A549 (cell line): ENCODE measurements around the gene SLC16A12. TPM values are rescaled to one million over a fixed set of nuclear protein-coding genes. Genes with fewer than 3 reads are reported as not detected.

Experiments
- ATAC-seq, 2 experiments: fragments of 200-7000 bp in 1 of 2; fragments of >200 bp in 1 of 2; cut with Nextera tagmentation in 1 of 2; cut with Tn5 transposase in 1 of 2; 3 replicates each; pipeline versions ENCODE4 v1.8.0 to v1.9.1; 2018 to 2020; ENCODE audit warnings: mild to moderate bottlenecking in 1 of 2, moderate library complexity in 1 of 2
- CTCF ChIA-PET: fragments of 300-600 bp; sonication (Branson Sonifier 250); formaldehyde crosslinking; extraction: SDS; loops from one replicate; lab custom pipeline; 2021; ENCODE audit warnings: antibody characterized with exemption, inconsistent platforms; lab: Yijun Ruan, JAX
- POLR2A ChIA-PET: fragments of 350-600 bp; formaldehyde crosslinking; extraction: SDS; loops from one replicate; lab custom pipeline; 2021; ENCODE audit warnings: antibody characterized with exemption, inconsistent platforms; lab: Yijun Ruan, JAX
- DNase-seq, 2 experiments: peaks; one replicate each; pipeline versions ENCODE4 v3.0.0 to v3.0.0-alpha.2; 2011 to 2016; ENCODE audit warnings: low read depth in 1 of 2, low spot score in 1 of 2
- FAIRE-seq: peaks from 2 replicates; lab custom pipeline; 2011; peaks lifted over from hg19 to GRCh38; lab: Jason Lieb, UNC
- H3K27ac ChIP-seq, 2 experiments: fragments of >200 bp; sonication (Bioruptor Twin); formaldehyde crosslinking; 3 replicates each; pipeline ENCODE4 v1.5.1; 2016 to 2017
- H3K4me1 ChIP-seq: fragments of >200 bp; sonication (Bioruptor Twin); formaldehyde crosslinking; 3 replicates; pipeline ENCODE4 v1.6.1; 2016
- H3K4me2 ChIP-seq: fragments of >200 bp; sonication (Bioruptor Twin); formaldehyde crosslinking; 3 replicates; pipeline ENCODE4 v1.6.1; 2016
- H3K4me3 ChIP-seq: fragments of >200 bp; sonication (Bioruptor Twin); formaldehyde crosslinking; 3 replicates; pipeline ENCODE4 v1.5.1; 2016
- H3K9me3 ChIP-seq: fragments of >200 bp; sonication (Bioruptor Twin); formaldehyde crosslinking; 3 replicates; pipeline ENCODE4 v1.6.1; 2016
- ATOH8 ChIP-seq: fragments of 250-450 bp; sonication (Bioruptor Pico); IDR thresholded peaks from 2 replicates; pipeline ENCODE4 v1.5.0; 2020; ENCODE audit warnings: low read depth, mild to moderate bottlenecking, moderate library complexity
- BCL3 ChIP-seq: fragments of >200 bp; sonication (Bioruptor Twin); formaldehyde crosslinking; IDR thresholded peaks from 3 replicates; pipeline ENCODE4 v1.6.1; 2016
- CBX8 ChIP-seq: fragments of 200-600 bp; sonication (generic); IDR thresholded peaks from 2 replicates; pipeline ENCODE4 v1.6.1; 2016
- CEBPB ChIP-seq, 2 experiments: fragments of >200 bp in 1 of 2; sonication (Bioruptor Twin) in 1 of 2; formaldehyde crosslinking in 1 of 2; IDR thresholded peaks; 2 replicates each; pipeline ENCODE4 v1.6.1; 2012 to 2016
- EP300 ChIP-seq, 2 experiments: fragments of >200 bp; sonication (Bioruptor Twin); formaldehyde crosslinking; IDR thresholded peaks; 2 replicates in 1 of 2; 3 replicates in 1 of 2; pipeline ENCODE4 v1.6.1; 2016 to 2017
- FOSL2 ChIP-seq, 2 experiments: fragments of 450-650 bp in 1 of 2; fragments of >200 bp in 1 of 2; sonication (Bioruptor Twin) in 1 of 2; formaldehyde crosslinking; IDR thresholded peaks; 2 replicates each; pipeline versions ENCODE4 v1.5.0 to v1.6.1; 2016 to 2020; ENCODE audit warnings: mild to moderate bottlenecking in 1 of 2, moderate library complexity in 1 of 2
- FOXS1 ChIP-seq: fragments of 250-450 bp; sonication (Bioruptor Pico); IDR thresholded peaks from 2 replicates; pipeline ENCODE4 v1.5.0; 2020; ENCODE audit warnings: mild to moderate bottlenecking, moderate library complexity
- GATA3 ChIP-seq: IDR thresholded peaks from 2 replicates; pipeline ENCODE4 v1.6.1; 2012; ENCODE audit warnings: borderline replicate concordance
- HES2 ChIP-seq: fragments of >200 bp; sonication (Bioruptor Twin); formaldehyde crosslinking; IDR thresholded peaks from 2 replicates; pipeline ENCODE4 v1.6.1; 2016
- HOXB13 ChIP-seq: fragments of 250-450 bp; sonication (Bioruptor Pico); IDR thresholded peaks from 2 replicates; pipeline ENCODE4 v1.5.0; 2020; ENCODE audit warnings: low read depth, mild to moderate bottlenecking, moderate library complexity
- JUN ChIP-seq, 2 experiments: fragments of >200 bp; sonication (Bioruptor Twin); formaldehyde crosslinking; IDR thresholded peaks; 2 replicates in 1 of 2; 3 replicates in 1 of 2; pipeline ENCODE4 v1.6.1; 2016 to 2017
- JUNB ChIP-seq: fragments of >200 bp; sonication (Bioruptor Twin); formaldehyde crosslinking; IDR thresholded peaks from 2 replicates; pipeline ENCODE4 v1.6.1; 2016
- MAFK ChIP-seq: fragments of 450-650 bp; IDR thresholded peaks from 2 replicates; pipeline ENCODE4 v1.6.1; 2014; ENCODE audit not compliant: partially characterized antibody
- NFE2L2 ChIP-seq: fragments of 150-350 bp; conservative IDR thresholded peaks from 2 replicates; pipeline ENCODE4 v1.6.1; 2014; ENCODE audit warnings: low read length
- RAD21 ChIP-seq, 2 experiments: fragments of >200 bp in 1 of 2; sonication (Bioruptor Twin) in 1 of 2; formaldehyde crosslinking in 1 of 2; IDR thresholded peaks in 1 of 2; conservative IDR thresholded peaks in 1 of 2; 2 replicates in 1 of 2; 3 replicates in 1 of 2; pipeline ENCODE4 v1.6.1; 2012 to 2018; ENCODE audit warnings: inconsistent platforms in 1 of 2
- RCOR1 ChIP-seq: fragments of 150-350 bp; IDR thresholded peaks from 2 replicates; pipeline ENCODE4 v1.6.1; 2014; ENCODE audit warnings: antibody characterized with exemption, low read length, low read depth
- REST ChIP-seq: fragments of 200-600 bp; sonication (generic); IDR thresholded peaks from 2 replicates; pipeline ENCODE4 v1.6.1; 2016; ENCODE audit warnings: antibody characterized with exemption, mild to moderate bottlenecking, moderate library complexity
- SMC3 ChIP-seq: fragments of >200 bp; sonication (Bioruptor Twin); formaldehyde crosslinking; IDR thresholded peaks from 3 replicates; pipeline ENCODE4 v1.6.1; 2018; ENCODE audit warnings: inconsistent platforms
- USF2 ChIP-seq: fragments of 450-650 bp; IDR thresholded peaks from 2 replicates; pipeline ENCODE4 v1.6.1; 2014; ENCODE audit warnings: antibody characterized with exemption
- ZC3H11A ChIP-seq: fragments of 450-650 bp; IDR thresholded peaks from 2 replicates; pipeline ENCODE4 v1.6.1; 2014; ENCODE audit warnings: antibody characterized with exemption, mild to moderate bottlenecking
- WGBS: methylation state at CpG from one replicate; pipeline ENCODE4 v1.1.6; 2017; ENCODE audit errors: missing lambda C conversion rate; 5-methylcytosine and 5-hydroxymethylcytosine counted together
- polyA plus RNA-seq, 4 experiments: library from polyadenylated mRNA; depleted of rRNA in 3 of 4; stranded (reverse); fragments of >200 nt; fragmentation: RNase III in 1 of 4; extraction: RNeasy Plus Mini Kit Qiagen cat#74134 plus additional on column Dnase treatment in 1 of 4; gene quantifications; 2 replicates in 3 of 4; 3 replicates in 1 of 4; pipeline ENCODE4 v1.2.3, GENCODE V29; 2011 to 2017

Gene SLC16A12
- polyA plus RNA-seq, 2 of the 4 experiments (the other 2 are of a cell fraction): 0.14 to 0.19 TPM

GRCh38 chr10:89553064-89553734, 17.8 kb upstream of the SLC16A12 start:
- peak; percentile 41 to 81 for DNase-seq
- Histone ChIP-seq H3K4me2 (peak overlapping the region; percentile 30), H3K9me3 (no peaks in the 10 kb centered on the region), H3K27ac (peak overlapping the region; percentile 62 to 83; a peak in 5 of 6 replicates), H3K4me1 (peaks cover 54% of the 10 kb centered on the region)
- CTCF ChIA-PET: interaction anchor here (1.0 to 4.0 kb wide), 6 partner anchors 10 to 335 kb away, joined by 4 to 15 read pairs (median 6); no protein-coding TSS in a partner anchor
- POLR2A ChIA-PET: interaction anchor here (1.2 kb wide), 1 partner anchor 91 kb away, joined by 3 read pairs; no protein-coding TSS in a partner anchor
- WGBS: 31% methylated on average over 5 of the region's 5 CpGs
- peak in 1 of 2 experiments; percentile 37; a peak in 1 of 5 replicates for TF ChIP-seq EP300 (IDR thresholded peaks at IDR 0.05)
- TF ChIP-seq HES2: no peak
- peak; percentile 89; the same call in 1 of the 2 replicates for TF ChIP-seq GATA3
- TF ChIP-seq BCL3: 0 out of 3 replicates have a peak, but pooled peaks have one; percentile 49
- TF ChIP-seq USF2: no peak
- TF ChIP-seq ATOH8: no peak
- peak; percentile 55 for TF ChIP-seq MAFK
- peak; percentile 96 for TF ChIP-seq FOSL2 (IDR thresholded peaks at IDR 0.05)
- peak; percentile 96 for TF ChIP-seq FOSL2 (CRISPR knock-in tag; IDR thresholded peaks at IDR 0.05)
- TF ChIP-seq CBX8: no peak
- peak in 1 of 2 experiments; percentile 24; a peak in 1 of 5 replicates for TF ChIP-seq RAD21 (conservative IDR thresholded peaks at IDR 0.05 in 1 of 2, IDR thresholded peaks at IDR 0.05 in 1 of 2)
- no peak for TF ChIP-seq RCOR1
- peak; percentile 96 for TF ChIP-seq JUNB
- TF ChIP-seq JUN (IDR thresholded peaks at IDR 0.05): peak; percentile 46 to 71; a peak in 1 of 5 replicates
- TF ChIP-seq ZC3H11A: no peak
- TF ChIP-seq REST: no peak
- TF ChIP-seq CEBPB (IDR thresholded peaks at IDR 0.05): peak; percentile 61 to 80
- TF ChIP-seq, all 56 proteins: peak for 9
- no peak overlapping the region for H3K4me3 ChIP-seq
- ATAC-seq (peak; percentile 70 to 83), FAIRE-seq (peak; percentile 51)

GRCh38 chr10:89552213-89552612, 16.8 kb upstream of the SLC16A12 start:
- CTCF ChIA-PET: interaction anchor here (0.6 to 4.0 kb wide), 5 partner anchors 10 to 143 kb away, joined by 3 to 15 read pairs (median 4); no protein-coding TSS in a partner anchor
- POLR2A ChIA-PET: no interaction called here
- TF ChIP-seq FOXS1 (no peak), RCOR1 (no peak), EP300 (IDR thresholded peaks at IDR 0.05) (no peak), HES2 (no peak), NFE2L2 (no peak), SMC3 (no peak), HOXB13 (CRISPR knock-in tag) (no peak)
- DNase-seq (no peak), FAIRE-seq (no peak), ATAC-seq (no peak)
- H3K4me3 ChIP-seq: no peak overlapping the region
- H3K9me3 ChIP-seq: no peaks in the 10 kb centered on the region
- peaks cover 54% of the 10 kb centered on the region for H3K4me1 ChIP-seq
- H3K27ac ChIP-seq: peak overlapping the region; percentile 27 to 53; a peak in 3 of 6 replicates
- no peak overlapping the region for H3K4me2 ChIP-seq
- 91% methylated on average over 4 of the region's 4 CpGs for WGBS
